HG03457 (cell line): ENCODE data around the gene P3R3URF.

Experiments used
- ATAC-seq: cut with Tn5 transposase; IDR thresholded peaks from one replicate; pipeline ENCODE4 v1.9.1; 2021; ENCODE audit warnings: moderate number of reproducible peaks; ENCODE audit not compliant: unreplicated experiment

Gene P3R3URF

GRCh38 chr1:46133781-46134350, 42.4 kb downstream of the P3R3URF start:
- ATAC-seq: no peak

GRCh38 chr1:46133181-46133658, 43.1 kb downstream of the P3R3URF start:
- ATAC-seq: peak; percentile 42

- peak; percentile 79 for ATAC-seq
These were observed 43.6 kb downstream of the P3R3URF start, which contains the start of gene PIK3R3 for GRCh38 chr1:46132529-46133180. PIK3R3 (minus strand) TSS chr1:46132629; CDS start chr1:46131952, 677 bp downstream.

- ATAC-seq: no peak
These were observed 44.4 kb downstream of the P3R3URF start for GRCh38 chr1:46131712-46132528.

GRCh38 chr1:46131093-46131492, 45.2 kb downstream of the P3R3URF start:
- no peak for ATAC-seq

GRCh38 chr1:46130606-46131005, 45.7 kb downstream of the P3R3URF start:
- no peak for ATAC-seq

GRCh38 chr1:46130121-46130520, 46.2 kb downstream of the P3R3URF start:
- no peak for ATAC-seq

GRCh38 chr1:46128344-46128743, 47.9 kb downstream of the P3R3URF start:
- no peak for ATAC-seq
